Caco-2 (cell line): ENCODE results near the gene UFM1. TPM values are rescaled to one million over a fixed set of nuclear protein-coding genes. Genes with fewer than 3 reads are reported as not detected.

Source experiments
- BruUV-seq: library from RNA; stranded (reverse); fragments of 400-500 nt; replicated peaks from 2 replicates; lab custom pipeline; 2021; lab: Mats Ljungman, UMichigan
- CTCF ChIA-PET: fragments of 300-600 bp; sonication (Branson Sonifier 250); formaldehyde crosslinking; loops from one replicate; lab custom pipeline; 2022; ENCODE audit warnings: antibody characterized with exemption; lab: Charles Lee
- POLR2A ChIA-PET: fragments of 300-600 bp; sonication (Branson Sonifier 250); formaldehyde crosslinking; loops from one replicate; lab custom pipeline; 2022; ENCODE audit warnings: antibody characterized with exemption; lab: Charles Lee
- DNase-seq, 2 experiments: peaks; one replicate each; pipeline versions ENCODE4 v3.0.0 to v3.0.0-alpha.2; 2020 to 2022
- H3K27me3 ChIP-seq: replicated peaks from 2 replicates; pipeline ENCODE4 v1.6.0; 2011; ENCODE audit warnings: low read length; ENCODE audit not compliant: control insufficient read depth, insufficient read depth
- H3K36me3 ChIP-seq: 2 replicates; pipeline ENCODE4 v1.5.1; 2011; ENCODE audit warnings: low read length; ENCODE audit not compliant: control insufficient read depth, insufficient read depth
- H3K4me1 ChIP-seq: fragments of 250-450 bp; sonication (Bioruptor Pico); 2 replicates; pipeline ENCODE4 v1.5.1; 2020; ENCODE audit warnings: mild to moderate bottlenecking
- H3K4me3 ChIP-seq: 2 replicates; pipeline ENCODE4 v1.5.1; 2011; ENCODE audit warnings: low read depth, mild to moderate bottlenecking, control low read depth, low read length
- H3K9me3 ChIP-seq: fragments of 250-450 bp; sonication (Bioruptor Pico); 2 replicates; pipeline ENCODE4 v1.5.1; 2020; ENCODE audit warnings: mild to moderate bottlenecking, moderate library complexity
- H3K27ac Mint-ChIP-seq: one replicate; pipeline ENCODE4 v1.8.0; 2022; ENCODE audit warnings: mixed read lengths; ENCODE audit not compliant: unreplicated experiment
- H3K27me3 Mint-ChIP-seq: one replicate; pipeline ENCODE4 v1.8.0; 2022; ENCODE audit warnings: mixed read lengths; ENCODE audit not compliant: insufficient read depth, unreplicated experiment
- H3K36me3 Mint-ChIP-seq: one replicate; pipeline ENCODE4 v1.8.0; 2022; ENCODE audit warnings: mild to moderate bottlenecking, mixed read lengths; ENCODE audit not compliant: insufficient read depth, unreplicated experiment
- H3K4me1 Mint-ChIP-seq: one replicate; pipeline ENCODE4 v1.8.0; 2022; ENCODE audit warnings: low read depth, mixed read lengths; ENCODE audit not compliant: unreplicated experiment
- H3K4me3 Mint-ChIP-seq: one replicate; pipeline ENCODE4 v1.8.0; 2022; ENCODE audit warnings: mild to moderate bottlenecking, moderate library complexity, mixed read lengths; ENCODE audit not compliant: unreplicated experiment
- H3K9me3 Mint-ChIP-seq: one replicate; pipeline ENCODE4 v1.8.0; 2022; ENCODE audit warnings: mixed read lengths; ENCODE audit not compliant: unreplicated experiment
- CTCF ChIP-seq, 2 experiments: fragments of 200-600 bp in 1 of 2; IDR thresholded peaks; 1 replicate in 1 of 2; 2 replicates in 1 of 2; pipeline versions ENCODE4 v1.5.1 to v1.8.0; 2011 to 2022; ENCODE audit warnings: antibody characterized with exemption in 1 of 2, control low read depth in 1 of 2, inconsistent platforms in 1 of 2, low read depth in 1 of 2, low read length in 1 of 2, mild to moderate bottlenecking in 1 of 2, moderate library complexity in 1 of 2; ENCODE audit not compliant: insufficient read depth in 1 of 2, severe bottlenecking in 1 of 2, unreplicated experiment in 1 of 2
- intact Hi-C: fragments of 100-400 bp; cut with micrococcal nuclease; formaldehyde crosslinking; loops from one replicate; pipeline ENCODE4 v1.10.0; 2022; ENCODE audit not compliant: unreplicated experiment
- total RNA-seq: library from RNA; stranded (reverse); gene quantifications from 2 replicates; pipeline ENCODE4 v1.2.3, GENCODE V29; 2022

Gene UFM1
- total RNA-seq, 1 experiment from 2014 or later = 106 TPM

GRCh38 chr13:38412266-38412665 is 62.6 kb downstream of the UFM1 start:
- no peak overlapping the region for H3K4me3 ChIP-seq
- Mint-ChIP-seq H3K36me3 (no peaks in the 10 kb centered on the region), H3K9me3 (no peaks in the 10 kb centered on the region), H3K27ac (no peak overlapping the region), H3K4me3 (no peak overlapping the region), H3K4me1 (no peaks in the 10 kb centered on the region), H3K27me3 (no peaks in the 10 kb centered on the region)
- H3K27me3 ChIP-seq = no peaks in the 10 kb centered on the region
- no peaks in the 10 kb centered on the region for H3K36me3 ChIP-seq
- ChIA-PET CTCF (no interaction called here), POLR2A (interaction anchor here (0.6 kb wide), 1 partner anchor 11 kb away, joined by 5 read pairs; no protein-coding TSS in a partner anchor)
- BruUV-seq = no TSS peak
- peaks cover 4% of the 10 kb centered on the region; the same call in 1 of the 2 replicates for H3K9me3 ChIP-seq
- no peak for DNase-seq
- intact Hi-C loops = loop anchor here (10.0 kb wide), 2 partner anchors 187 to 357 kb away; no protein-coding TSS in a partner anchor
- H3K4me1 ChIP-seq = no peaks in the 10 kb centered on the region
- TF ChIP-seq CTCF (IDR thresholded peaks at IDR 0.05; ENCODE audit: insufficient read depth in 1 of 2, low read depth in 1 of 2, low read length in 1 of 2, severe bottlenecking in 1 of 2, unreplicated experiment in 1 of 2) = no peak
